Liver (tissue), 3 donors: ENCODE data around the gene MUC6.

Experiments used
- EGR1 ChIP-seq, 2 donors: IDR thresholded peaks; 2 replicates each; pipeline ENCODE4 v1.6.1; 2016 to 2018; ENCODE audit warnings: antibody characterized with exemption in 2 of 2, low read depth in 2 of 2
- FOXA1 ChIP-seq: IDR thresholded peaks from 2 replicates; pipeline ENCODE4 v1.6.1; 2016; ENCODE audit warnings: antibody characterized with exemption
- JUND ChIP-seq, 2 donors: IDR thresholded peaks; 2 replicates each; pipeline ENCODE4 v1.6.1; 2016; ENCODE audit warnings: antibody characterized with exemption in 2 of 2
- SP1 ChIP-seq: IDR thresholded peaks from 2 replicates; pipeline ENCODE4 v1.6.1; 2018; ENCODE audit warnings: antibody characterized with exemption, mild to moderate bottlenecking
- TAF1 ChIP-seq: conservative IDR thresholded peaks from 2 replicates; pipeline ENCODE4 v1.6.1; 2016; ENCODE audit warnings: antibody characterized with exemption, mild to moderate bottlenecking
- YY1 ChIP-seq: IDR thresholded peaks from 2 replicates; pipeline ENCODE4 v1.6.1; 2016; ENCODE audit warnings: antibody characterized with exemption, mild to moderate bottlenecking
- TF ChIP-seq, protein P1 (sequence below): fragments of 150-350 bp; IDR thresholded peaks from 2 replicates; pipeline ENCODE4 v1.5.1; 2017; ENCODE audit warnings: improper control_type of control experiment, low read depth, low read length; ENCODE audit not compliant: missing input control
- TF ChIP-seq, protein P2 (sequence below): IDR thresholded peaks from 2 replicates; pipeline ENCODE4 v1.6.1; 2016; ENCODE audit warnings: antibody characterized with exemption
- TF ChIP-seq, protein P3 (sequence below): IDR thresholded peaks from 2 replicates; pipeline ENCODE4 v1.6.1; 2016; ENCODE audit warnings: antibody characterized with exemption, mild to moderate bottlenecking
- TF ChIP-seq, protein P4 (sequence below): IDR thresholded peaks from 2 replicates; pipeline ENCODE4 v1.6.1; 2016; ENCODE audit warnings: antibody characterized with exemption
- TF ChIP-seq, protein P5 (sequence below): IDR thresholded peaks from 2 replicates; pipeline ENCODE4 v1.6.1; 2016; ENCODE audit warnings: antibody characterized with exemption
- donor health status: healthy.
- donor health status: healthy.

DNA sequence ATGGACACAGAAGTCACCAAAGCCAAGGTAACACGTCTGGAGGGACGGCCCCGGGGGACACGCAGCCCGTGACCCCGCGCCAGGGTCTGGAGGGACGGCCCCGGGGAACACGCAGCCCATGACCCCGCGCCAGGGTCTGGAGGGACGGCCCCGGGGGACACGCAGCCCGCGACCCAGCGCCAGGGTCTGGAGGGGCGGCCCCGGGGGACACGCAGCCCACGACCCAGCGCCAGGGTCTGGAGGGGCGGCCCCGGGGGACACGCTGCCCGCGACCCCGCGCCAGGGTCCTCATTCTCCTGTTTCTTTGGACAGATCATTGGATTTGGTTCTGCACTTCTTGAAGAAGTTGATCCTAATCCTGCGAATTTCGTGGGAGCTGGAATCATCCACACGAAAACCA, 27.1 kb downstream of the MUC6 start:
- TF ChIP-seq, protein P1, sequence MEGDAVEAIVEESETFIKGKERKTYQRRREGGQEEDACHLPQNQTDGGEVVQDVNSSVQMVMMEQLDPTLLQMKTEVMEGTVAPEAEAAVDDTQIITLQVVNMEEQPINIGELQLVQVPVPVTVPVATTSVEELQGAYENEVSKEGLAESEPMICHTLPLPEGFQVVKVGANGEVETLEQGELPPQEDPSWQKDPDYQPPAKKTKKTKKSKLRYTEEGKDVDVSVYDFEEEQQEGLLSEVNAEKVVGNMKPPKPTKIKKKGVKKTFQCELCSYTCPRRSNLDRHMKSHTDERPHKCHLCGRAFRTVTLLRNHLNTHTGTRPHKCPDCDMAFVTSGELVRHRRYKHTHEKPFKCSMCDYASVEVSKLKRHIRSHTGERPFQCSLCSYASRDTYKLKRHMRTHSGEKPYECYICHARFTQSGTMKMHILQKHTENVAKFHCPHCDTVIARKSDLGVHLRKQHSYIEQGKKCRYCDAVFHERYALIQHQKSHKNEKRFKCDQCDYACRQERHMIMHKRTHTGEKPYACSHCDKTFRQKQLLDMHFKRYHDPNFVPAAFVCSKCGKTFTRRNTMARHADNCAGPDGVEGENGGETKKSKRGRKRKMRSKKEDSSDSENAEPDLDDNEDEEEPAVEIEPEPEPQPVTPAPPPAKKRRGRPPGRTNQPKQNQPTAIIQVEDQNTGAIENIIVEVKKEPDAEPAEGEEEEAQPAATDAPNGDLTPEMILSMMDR, result no peak
- TF ChIP-seq SP1, result no peak
- TF ChIP-seq, protein P2, sequence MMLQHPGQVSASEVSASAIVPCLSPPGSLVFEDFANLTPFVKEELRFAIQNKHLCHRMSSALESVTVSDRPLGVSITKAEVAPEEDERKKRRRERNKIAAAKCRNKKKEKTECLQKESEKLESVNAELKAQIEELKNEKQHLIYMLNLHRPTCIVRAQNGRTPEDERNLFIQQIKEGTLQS, result no peak
- TF ChIP-seq FOXA1, result no peak
- TF ChIP-seq JUND (IDR thresholded peaks at IDR 0.05), result no peak
- TF ChIP-seq YY1, result no peak
- TF ChIP-seq, protein P3, sequence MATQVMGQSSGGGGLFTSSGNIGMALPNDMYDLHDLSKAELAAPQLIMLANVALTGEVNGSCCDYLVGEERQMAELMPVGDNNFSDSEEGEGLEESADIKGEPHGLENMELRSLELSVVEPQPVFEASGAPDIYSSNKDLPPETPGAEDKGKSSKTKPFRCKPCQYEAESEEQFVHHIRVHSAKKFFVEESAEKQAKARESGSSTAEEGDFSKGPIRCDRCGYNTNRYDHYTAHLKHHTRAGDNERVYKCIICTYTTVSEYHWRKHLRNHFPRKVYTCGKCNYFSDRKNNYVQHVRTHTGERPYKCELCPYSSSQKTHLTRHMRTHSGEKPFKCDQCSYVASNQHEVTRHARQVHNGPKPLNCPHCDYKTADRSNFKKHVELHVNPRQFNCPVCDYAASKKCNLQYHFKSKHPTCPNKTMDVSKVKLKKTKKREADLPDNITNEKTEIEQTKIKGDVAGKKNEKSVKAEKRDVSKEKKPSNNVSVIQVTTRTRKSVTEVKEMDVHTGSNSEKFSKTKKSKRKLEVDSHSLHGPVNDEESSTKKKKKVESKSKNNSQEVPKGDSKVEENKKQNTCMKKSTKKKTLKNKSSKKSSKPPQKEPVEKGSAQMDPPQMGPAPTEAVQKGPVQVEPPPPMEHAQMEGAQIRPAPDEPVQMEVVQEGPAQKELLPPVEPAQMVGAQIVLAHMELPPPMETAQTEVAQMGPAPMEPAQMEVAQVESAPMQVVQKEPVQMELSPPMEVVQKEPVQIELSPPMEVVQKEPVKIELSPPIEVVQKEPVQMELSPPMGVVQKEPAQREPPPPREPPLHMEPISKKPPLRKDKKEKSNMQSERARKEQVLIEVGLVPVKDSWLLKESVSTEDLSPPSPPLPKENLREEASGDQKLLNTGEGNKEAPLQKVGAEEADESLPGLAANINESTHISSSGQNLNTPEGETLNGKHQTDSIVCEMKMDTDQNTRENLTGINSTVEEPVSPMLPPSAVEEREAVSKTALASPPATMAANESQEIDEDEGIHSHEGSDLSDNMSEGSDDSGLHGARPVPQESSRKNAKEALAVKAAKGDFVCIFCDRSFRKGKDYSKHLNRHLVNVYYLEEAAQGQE, result no peak
- TF ChIP-seq TAF1, result no peak
- TF ChIP-seq EGR1 (IDR thresholded peaks at IDR 0.05; ENCODE audit: low read depth in 2 of 2), result no peak
- TF ChIP-seq, protein P4, sequence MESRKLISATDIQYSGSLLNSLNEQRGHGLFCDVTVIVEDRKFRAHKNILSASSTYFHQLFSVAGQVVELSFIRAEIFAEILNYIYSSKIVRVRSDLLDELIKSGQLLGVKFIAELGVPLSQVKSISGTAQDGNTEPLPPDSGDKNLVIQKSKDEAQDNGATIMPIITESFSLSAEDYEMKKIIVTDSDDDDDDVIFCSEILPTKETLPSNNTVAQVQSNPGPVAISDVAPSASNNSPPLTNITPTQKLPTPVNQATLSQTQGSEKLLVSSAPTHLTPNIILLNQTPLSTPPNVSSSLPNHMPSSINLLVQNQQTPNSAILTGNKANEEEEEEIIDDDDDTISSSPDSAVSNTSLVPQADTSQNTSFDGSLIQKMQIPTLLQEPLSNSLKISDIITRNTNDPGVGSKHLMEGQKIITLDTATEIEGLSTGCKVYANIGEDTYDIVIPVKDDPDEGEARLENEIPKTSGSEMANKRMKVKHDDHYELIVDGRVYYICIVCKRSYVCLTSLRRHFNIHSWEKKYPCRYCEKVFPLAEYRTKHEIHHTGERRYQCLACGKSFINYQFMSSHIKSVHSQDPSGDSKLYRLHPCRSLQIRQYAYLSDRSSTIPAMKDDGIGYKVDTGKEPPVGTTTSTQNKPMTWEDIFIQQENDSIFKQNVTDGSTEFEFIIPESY, result no peak
- TF ChIP-seq, protein P5, sequence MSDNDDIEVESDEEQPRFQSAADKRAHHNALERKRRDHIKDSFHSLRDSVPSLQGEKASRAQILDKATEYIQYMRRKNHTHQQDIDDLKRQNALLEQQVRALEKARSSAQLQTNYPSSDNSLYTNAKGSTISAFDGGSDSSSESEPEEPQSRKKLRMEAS, result no peak
